Body of pancreas (tissue), 4 donors: ENCODE measurements around the gene TNFSF8.

Source experiments
- CTCF ChIP-seq, 7 experiments: fragments of 450-650 bp in 4 of 7; fragments of 200-600 bp in 3 of 7; sonication (generic) in 3 of 7; IDR thresholded peaks; one replicate each; pipeline ENCODE4 v1.5.1; 2016 to 2019; ENCODE audit warnings: antibody characterized with exemption in 7 of 7
- POLR2A ChIP-seq, 3 donors: fragments of 450-650 bp; IDR thresholded peaks; one replicate each; pipeline ENCODE4 v1.6.1; 2016; ENCODE audit warnings: antibody characterized with exemption in 3 of 3, mild to moderate bottlenecking in 2 of 3

GRCh38 chr9:114855488-114855887, 74.9 kb downstream of the TNFSF8 start:
- TF ChIP-seq CTCF (IDR thresholded peaks at IDR 0.05): no peak
- no peak for TF ChIP-seq POLR2A (IDR thresholded peaks at IDR 0.05)
